ENCODE results near the gene ROCK1.

DNA sequence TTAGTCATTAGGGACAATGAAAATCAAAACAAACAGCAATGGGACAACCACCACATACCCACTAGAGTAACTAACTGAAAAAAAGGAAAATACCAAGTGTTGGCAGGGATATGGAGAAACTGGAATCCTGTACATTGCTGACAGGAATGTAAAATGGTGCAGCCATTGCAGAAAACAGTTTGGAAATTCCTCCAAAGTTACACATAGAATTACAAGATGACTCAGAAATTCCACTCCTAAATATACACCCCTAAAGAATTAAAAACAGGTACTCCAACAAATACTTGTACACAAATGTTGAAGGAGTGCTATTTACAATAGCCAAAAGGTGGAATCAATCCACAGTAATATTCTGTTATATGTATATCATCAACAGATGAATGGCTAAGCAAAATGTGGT lies 110.9 kb downstream of the ROCK1 start:
- TF ChIP-seq CTCF (IDR thresholded peaks at IDR 0.05) (no peak), EP300 (IDR thresholded peaks at IDR 0.05; ENCODE audit: borderline replicate concordance in 1 of 2, low read depth in 1 of 2, low read length in 1 of 2) (no peak), EZH2phosphoT487 (IDR thresholded peaks at IDR 0.05; ENCODE audit: borderline replicate concordance, low read depth) (no peak)
